ENCODE results near the gene PROCA1. TPM values are rescaled to one million over a fixed set of nuclear protein-coding genes. Genes with fewer than 3 reads are reported as not detected.

The PROCA1 gene
- total and polyA plus RNA-seq, 2 of the 8 experiments (the other 6 are each of a cell fraction or from before 2014, with no cell fraction given) = 21.2 to 26.3 TPM

DNA sequence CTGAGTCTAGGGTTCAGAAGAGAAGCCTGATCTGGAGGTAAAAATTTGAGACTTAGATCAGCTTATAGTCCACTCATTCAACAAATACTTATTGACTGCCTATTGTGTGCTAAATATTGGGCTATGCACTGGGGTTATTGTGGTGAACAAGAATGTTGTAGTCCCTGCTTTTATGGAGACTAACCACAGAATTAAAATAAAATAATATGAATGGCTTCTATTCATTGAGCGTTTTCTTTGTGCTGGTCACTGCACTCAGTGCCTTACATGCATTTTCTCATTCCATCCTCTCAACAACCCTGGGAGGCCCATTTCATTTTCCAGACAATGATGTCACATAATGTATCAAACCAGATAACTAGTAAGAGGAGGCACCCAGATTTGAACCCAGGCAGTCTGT, 21.7 kb upstream of the PROCA1 start:
- Histone ChIP-seq H3K4me2 (ENCODE audit: insufficient read depth in 1 of 2, low read depth in 2 of 2, low read length in 2 of 2) (no peak overlapping the region), H3K14ac (ENCODE audit: insufficient read length) (no peak overlapping the region), H3K18ac (ENCODE audit: extremely low read depth, low read length) (no peak overlapping the region), H2BK15ac (ENCODE audit: low read length) (no peak overlapping the region), H3K79me2 (ENCODE audit: control insufficient read depth in 1 of 2, insufficient read depth in 2 of 2, low read length in 2 of 2) (peaks cover 0 to 4% of the 10 kb centered on the region in 2 experiments; a peak in 1 of 4 replicates), H3K23ac (ENCODE audit: insufficient read length) (no peak overlapping the region), H3K4me1 (replicated peaks in 1 of 4; ENCODE audit: control insufficient read depth in 3 of 4, insufficient read depth in 4 of 4, low read length in 3 of 4) (no peaks in the 10 kb centered on the region), H3K4me3 (ENCODE audit: extremely low read depth in 1 of 4, insufficient read depth in 2 of 4, low read depth in 3 of 4, low read length in 4 of 4) (no peak overlapping the region), H4K20me1 (replicated peaks in 1 of 2; ENCODE audit: control insufficient read depth in 1 of 2, insufficient read depth in 2 of 2, low read length in 2 of 2) (peaks cover 0 to 5% of the 10 kb centered on the region in 2 experiments), H4K5ac (ENCODE audit: insufficient read length, low read depth, low read length) (no peak overlapping the region), H2BK5ac (ENCODE audit: low read depth, low read length) (no peak overlapping the region), H3K23me2 (ENCODE audit: low read depth, low read length) (peaks cover 3% of the 10 kb centered on the region; the same call in 1 of the 2 replicates), H2AFZ (ENCODE audit: low read length) (no peak overlapping the region), H4K91ac (replicated peaks; ENCODE audit: insufficient read length, low read length) (no peak overlapping the region), H3K9me3 (ENCODE audit: insufficient read depth in 2 of 2, low read depth in 1 of 2, low read length in 1 of 2) (no peaks in the 10 kb centered on the region), H2BK20ac (ENCODE audit: low read length) (no peak overlapping the region), H3K27me3 (replicated peaks in 1 of 4; ENCODE audit: control insufficient read depth in 3 of 4, extremely low read depth in 1 of 4, insufficient read depth in 3 of 4, low read length in 3 of 4) (no peaks in the 10 kb centered on the region), H3K27ac (ENCODE audit: low read depth, low read length) (no peak overlapping the region), H3K4ac (replicated peaks; ENCODE audit: insufficient read length, low read depth, low read length) (no peak overlapping the region), H3K56ac (replicated peaks; ENCODE audit: insufficient read length, low read depth, low read length) (no peak overlapping the region), H4K8ac (ENCODE audit: extremely low read depth, insufficient read depth, low read length) (no peak overlapping the region), H2BK120ac (replicated peaks; ENCODE audit: low read depth, low read length) (no peak overlapping the region), H3K9ac (replicated peaks in 1 of 4; ENCODE audit: extremely low read depth in 1 of 4, low read depth in 3 of 4, low read length in 3 of 4) (no peak overlapping the region), H2BK12ac (ENCODE audit: low read depth, low read length) (no peak overlapping the region), H3K79me1 (ENCODE audit: low read depth, low read length) (peaks cover 2% of the 10 kb centered on the region; the same call in 1 of the 2 replicates), H3K36me3 (ENCODE audit: control insufficient read depth in 2 of 4, insufficient read depth in 4 of 4, low read length in 3 of 4) (peaks cover 3 to 14% (median 8%) of the 10 kb centered on the region in 4 experiments; a peak in 6 of 8 replicates), H2AK5ac (ENCODE audit: low read depth, low read length) (no peak overlapping the region)
- CTCF ChIA-PET (ENCODE audit: partially characterized antibody) = interaction anchor here (0.6 to 16.9 kb wide), 5 partner anchors 9 to 532 kb away, joined by 3 to 316 read pairs (median 3); no protein-coding TSS in a partner anchor
- FAIRE-seq (no peak), DNase-seq (ENCODE audit: low read depth in 1 of 2, low spot score in 2 of 2) (no peak)
- 89% methylated on average over 1 of the region's 1 CpG; no CpG with 5 or more reads in 1 of the 2 experiments for WGBS, 2 experiments (ENCODE audit: extremely low coverage in 1 of 2, insufficient coverage in 1 of 2, insufficient read length in 1 of 2, insufficient replicate concordance in 2 of 2, low coverage in 1 of 2, low lambda C conversion rate in 2 of 2, missing lambda C conversion rate in 1 of 2)
- POLR2A ChIA-PET (ENCODE audit: partially characterized antibody) = interaction anchor here (0.8 to 17.6 kb wide), 5 partner anchors 9 to 173 kb away, joined by 3 to 813 read pairs (median 5); partner anchors contain the start of genes RPL23A and TRAF4
- TF ChIP-seq BCL11A (IDR thresholded peaks at IDR 0.05; ENCODE audit: low read depth in 2 of 2, low read length in 2 of 2) (no peak), BACH1 (IDR thresholded peaks at IDR 0.05; ENCODE audit: low read length) (no peak), GTF2F1 (IDR thresholded peaks at IDR 0.05; ENCODE audit: borderline replicate concordance, low read depth, low read length) (no peak), JUN (IDR thresholded peaks at IDR 0.05; ENCODE audit: low read depth, low read length) (no peak), SP4 (IDR thresholded peaks at IDR 0.05; ENCODE audit: low read length) (no peak), CTCF (IDR thresholded peaks at IDR 0.05; ENCODE audit: control extremely low read depth in 1 of 3, insufficient read depth in 1 of 3, low read depth in 1 of 3, low read length in 3 of 3) (no peak), TCF12 (IDR thresholded peaks at IDR 0.05; ENCODE audit: low read depth, low read length) (no peak), HDAC2 (IDR thresholded peaks at IDR 0.05; ENCODE audit: borderline replicate concordance in 1 of 2, low read depth in 2 of 2, low read length in 2 of 2) (no peak), KDM4A (IDR thresholded peaks at IDR 0.05; ENCODE audit: low read depth, low read length, severe bottlenecking) (no peak), JUND (IDR thresholded peaks at IDR 0.05; ENCODE audit: low read length) (no peak), CBX5 (IDR thresholded peaks at IDR 0.05; ENCODE audit: low read depth, low read length) (no peak), ASH2L (IDR thresholded peaks at IDR 0.05; ENCODE audit: low read length) (no peak)
